HG03159 (cell line): ENCODE data around the gene MMP8.

Source experiments
- ATAC-seq: cut with Tn5 transposase; IDR thresholded peaks from one replicate; pipeline ENCODE4 v1.9.1; 2021; ENCODE audit warnings: mild to moderate bottlenecking, moderate library complexity; ENCODE audit not compliant: unreplicated experiment

Gene MMP8

DNA sequence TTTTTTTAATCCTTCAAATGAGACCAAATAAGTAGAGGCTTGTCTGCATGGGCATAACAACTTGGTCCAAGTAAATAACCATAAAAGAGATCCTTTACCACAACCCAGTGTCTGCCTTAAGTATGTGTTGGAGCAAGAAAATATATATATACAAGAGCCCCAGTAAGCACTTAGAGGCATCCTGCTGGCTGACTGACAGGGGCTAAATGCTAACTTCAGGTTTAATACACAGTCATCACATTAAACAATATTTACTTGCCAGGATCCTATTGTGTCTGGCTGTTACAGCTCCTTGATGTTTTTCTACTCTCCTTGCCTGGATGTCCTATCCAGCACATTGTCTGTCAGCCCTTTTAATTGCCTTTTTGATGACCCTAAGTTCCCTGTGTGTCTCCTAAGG is 62.1 kb downstream of the MMP8 start:
- ATAC-seq = no peak
